Measurements from ENCODE around the gene ARFGAP1.
"Not testable (repeated sequence)": the region's sequence is repeated elsewhere in the genome, so short reads cannot be mapped to it uniquely, and the experiment has no call there.

ARFGAP1 gene

GRCh38 chr20:63332488-63333240, 60.1 kb downstream of the ARFGAP1 start:
- no peak for DNase-seq (ENCODE audit: low read depth in 2 of 2)

GRCh38 chr20:63333241-63333836, 60.7 kb downstream of the ARFGAP1 start:
- no peak for DNase-seq (ENCODE audit: low read depth in 2 of 2)

GRCh38 chr20:63334356-63334755, 61.7 kb downstream of the ARFGAP1 start:
- no peak for DNase-seq (ENCODE audit: low read depth in 2 of 2)

GRCh38 chr20:63335060-63335459, 62.4 kb downstream of the ARFGAP1 start:
- not testable (repeated sequence) for DNase-seq (ENCODE audit: low read depth in 2 of 2)

- no peak for DNase-seq (ENCODE audit: low read depth in 2 of 2)
Observed at GRCh38 chr20:63335711-63336110, 63.1 kb downstream of the ARFGAP1 start.

GRCh38 chr20:63336232-63336752, 63.7 kb downstream of the ARFGAP1 start:
- DNase-seq (ENCODE audit: low read depth in 2 of 2): no peak

GRCh38 chr20:63337786-63338420, 65.3 kb downstream of the ARFGAP1 start:
- no peak for DNase-seq (ENCODE audit: low read depth in 2 of 2)

Data from activated CD8-positive, alpha-beta memory T cell treated with anti-CD3 and anti-CD28 coated beads for 4 hours (primary cell).